Activated gamma-delta T cell (primary cell): Measurements from ENCODE around the gene TMEM63C.
"Not testable (repeated sequence)": the region's sequence is repeated elsewhere in the genome, so short reads cannot be mapped to it uniquely, and the experiment has no call there.

Source experiments
- DNase-seq: peaks from one replicate; lab custom pipeline; 2025; lab: John Stamatoyannopoulos, UW

The TMEM63C gene

GRCh38 chr14:77278461-77279230 is 97.0 kb downstream of the TMEM63C start:
- no peak for DNase-seq

DNA sequence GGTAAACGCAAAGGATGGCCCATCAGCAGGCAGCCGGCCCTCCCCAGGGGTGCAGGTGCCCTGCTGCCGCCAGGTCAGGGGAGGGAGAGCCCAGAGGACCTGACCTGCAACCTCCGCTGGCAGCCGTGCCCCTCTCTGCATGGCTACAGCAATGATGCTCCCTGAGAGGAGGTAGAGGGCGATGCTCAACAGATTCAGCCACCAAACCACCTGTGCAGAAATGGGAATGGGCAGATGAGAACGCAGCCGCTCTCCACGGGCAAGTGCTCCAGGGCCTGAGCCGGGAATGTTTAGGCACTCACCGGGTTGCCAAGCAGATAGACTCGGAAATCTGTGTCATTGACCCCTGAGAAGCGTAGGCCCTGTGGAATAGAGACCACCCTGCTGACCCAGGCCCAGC is 98.1 kb downstream of the TMEM63C start:
- no peak for DNase-seq

DNA sequence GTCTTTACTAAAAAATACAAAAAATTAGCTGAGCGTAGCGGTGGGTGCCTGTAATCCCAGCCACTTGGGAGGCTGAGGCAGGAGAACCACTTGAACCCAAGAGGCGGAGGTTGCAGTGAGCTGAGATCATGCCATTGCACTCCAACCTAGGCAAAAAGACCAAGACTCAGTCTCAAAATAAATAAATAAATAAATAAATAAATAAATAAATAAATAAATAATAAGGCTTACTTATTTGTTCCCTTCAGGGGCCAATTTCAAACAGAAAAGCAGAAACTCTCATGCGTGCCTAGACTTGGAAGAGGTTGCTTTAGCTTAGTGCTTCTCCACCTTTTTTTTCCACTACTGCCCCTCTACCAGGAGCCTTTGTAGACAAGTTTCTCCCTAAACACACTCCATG is 99.3 kb downstream of the TMEM63C start:
- DNase-seq: not testable (repeated sequence)

DNA sequence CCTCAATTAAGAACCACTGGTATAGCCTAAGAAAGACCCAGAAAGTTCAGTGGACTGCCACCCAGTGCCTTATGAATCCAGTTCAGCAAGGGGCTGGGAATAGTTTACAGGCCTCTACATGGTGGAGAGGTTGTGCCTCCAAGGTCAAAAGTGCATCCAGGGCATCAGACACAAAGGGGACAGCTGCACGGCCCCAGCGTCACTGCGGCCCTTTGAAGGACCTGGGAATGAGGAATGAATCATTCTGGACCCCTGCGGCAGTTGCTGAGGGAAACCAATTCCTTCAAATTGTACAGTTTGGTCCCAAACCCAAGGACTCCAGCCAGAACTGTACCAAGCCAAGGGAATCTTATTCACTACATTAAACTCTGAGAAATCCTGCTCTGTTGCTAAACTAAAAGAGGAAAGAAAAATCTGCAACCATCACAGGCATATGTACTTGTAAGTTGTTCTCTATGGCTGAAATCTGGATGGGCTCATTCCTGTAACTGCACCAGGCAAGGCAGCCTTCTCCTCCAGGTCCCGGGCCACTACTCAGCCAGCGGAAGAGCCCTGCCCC is 100.3 kb downstream of the TMEM63C start:
- DNase-seq: no peak

GRCh38 chr14:77284066-77284465 is 102.5 kb downstream of the TMEM63C start:
- DNase-seq: no peak

GRCh38 chr14:77284466-77284865 is 102.9 kb downstream of the TMEM63C start:
- DNase-seq: no peak

GRCh38 chr14:77286576-77286975 is 105.0 kb downstream of the TMEM63C start:
- no peak for DNase-seq

DNA sequence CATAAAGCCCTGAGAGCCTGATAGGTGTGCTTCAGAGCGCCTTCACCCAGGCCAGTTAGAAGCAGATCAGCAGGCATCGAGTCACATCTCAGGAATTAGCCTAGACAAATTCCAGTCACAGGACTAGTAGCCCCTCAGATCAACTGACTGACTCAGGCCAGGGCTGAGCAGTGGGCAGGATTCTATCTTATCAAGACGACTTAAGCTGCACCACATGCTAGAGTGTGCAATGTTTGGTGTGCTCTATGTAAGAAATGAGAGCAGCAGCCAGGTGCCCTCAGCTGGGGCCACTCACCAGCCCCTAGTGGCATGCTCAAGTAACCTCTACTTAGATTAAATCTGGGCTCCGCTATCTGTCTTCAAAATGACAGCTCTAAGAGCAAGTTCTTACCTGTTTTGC is 109.1 kb downstream of the TMEM63C start:
- no peak for DNase-seq

DNA sequence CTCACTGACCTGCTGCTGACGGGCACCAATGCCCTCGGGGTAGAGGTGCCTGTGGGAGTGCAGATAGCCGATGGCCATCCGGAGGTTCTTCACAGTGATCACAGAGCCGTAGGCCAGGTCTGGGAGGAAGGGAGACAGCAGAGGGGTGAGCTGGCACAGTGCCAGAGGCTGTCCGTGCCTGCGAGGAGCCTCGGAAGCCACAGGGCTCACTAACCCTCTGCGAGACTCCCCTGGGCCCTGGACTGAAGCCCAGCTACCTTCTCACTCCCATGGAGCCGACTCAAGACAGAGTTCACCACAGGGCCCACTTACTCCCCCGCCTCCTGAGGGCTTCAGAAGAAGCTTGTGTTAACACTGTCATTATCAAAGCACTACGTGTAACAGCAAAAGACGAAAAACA is 114.6 kb downstream of the TMEM63C start:
- DNase-seq: no peak

- DNase-seq: no peak
These were observed 115.3 kb downstream of the TMEM63C start for GRCh38 chr14:77296906-77297305.

DNA sequence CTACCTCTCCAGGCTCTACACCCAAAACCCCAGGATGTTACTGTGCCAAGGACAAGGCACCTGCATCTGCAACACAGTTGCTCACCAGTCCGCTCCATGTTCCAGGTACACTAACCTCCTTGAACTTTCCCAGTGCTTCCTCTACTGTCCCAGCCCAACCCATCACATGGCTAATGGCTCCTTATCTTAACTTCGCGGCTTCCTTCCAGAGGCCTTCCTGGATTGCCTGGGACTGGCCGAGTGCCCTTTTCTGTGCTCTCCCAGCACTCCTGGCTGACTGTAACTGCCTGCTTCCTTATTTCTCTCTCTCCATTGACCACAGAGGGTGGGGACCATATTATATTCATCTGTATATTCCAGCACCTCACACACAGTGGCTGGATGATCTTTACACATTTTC is 118.2 kb downstream of the TMEM63C start:
- DNase-seq: no peak

DNA sequence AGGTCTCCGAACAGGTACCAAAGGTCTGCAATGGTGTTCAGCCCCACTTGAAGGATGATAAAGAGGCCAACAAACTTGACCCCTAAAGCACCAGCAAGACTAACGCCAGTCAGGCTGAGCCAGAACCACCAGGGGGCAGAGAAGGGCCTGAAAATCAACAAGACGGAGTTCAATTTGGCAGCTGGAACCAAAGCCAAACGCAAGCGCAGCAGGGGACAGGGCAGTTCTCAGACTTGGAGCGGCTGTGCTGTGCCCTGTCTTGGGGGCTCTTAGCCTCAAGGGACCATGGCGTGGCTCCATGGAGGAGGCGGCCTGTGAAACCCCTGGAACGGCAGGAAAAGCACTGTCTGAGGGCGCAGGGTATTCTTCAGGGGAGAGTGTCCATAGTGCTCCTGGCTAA is 119.5 kb downstream of the TMEM63C start:
- no peak for DNase-seq

DNA sequence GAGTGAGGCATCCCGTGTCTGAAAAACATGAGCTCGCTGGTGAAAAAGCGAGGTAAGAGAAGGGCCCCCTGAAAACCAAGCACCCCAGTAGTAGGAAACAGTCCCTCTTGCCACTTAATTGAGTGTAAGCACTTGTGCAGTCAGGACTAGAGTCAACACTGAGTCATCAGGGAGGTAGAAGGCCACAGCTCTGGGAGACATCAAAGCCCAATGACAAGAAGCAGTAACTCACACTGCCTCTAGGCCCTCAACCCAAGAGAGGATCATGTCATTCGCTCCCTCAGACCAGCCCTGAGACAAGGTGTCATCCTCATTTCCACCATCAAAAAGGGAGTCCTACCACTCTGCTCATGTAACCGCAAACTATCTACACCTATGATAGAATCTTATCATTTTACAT is 121.3 kb downstream of the TMEM63C start:
- no peak for DNase-seq

DNA sequence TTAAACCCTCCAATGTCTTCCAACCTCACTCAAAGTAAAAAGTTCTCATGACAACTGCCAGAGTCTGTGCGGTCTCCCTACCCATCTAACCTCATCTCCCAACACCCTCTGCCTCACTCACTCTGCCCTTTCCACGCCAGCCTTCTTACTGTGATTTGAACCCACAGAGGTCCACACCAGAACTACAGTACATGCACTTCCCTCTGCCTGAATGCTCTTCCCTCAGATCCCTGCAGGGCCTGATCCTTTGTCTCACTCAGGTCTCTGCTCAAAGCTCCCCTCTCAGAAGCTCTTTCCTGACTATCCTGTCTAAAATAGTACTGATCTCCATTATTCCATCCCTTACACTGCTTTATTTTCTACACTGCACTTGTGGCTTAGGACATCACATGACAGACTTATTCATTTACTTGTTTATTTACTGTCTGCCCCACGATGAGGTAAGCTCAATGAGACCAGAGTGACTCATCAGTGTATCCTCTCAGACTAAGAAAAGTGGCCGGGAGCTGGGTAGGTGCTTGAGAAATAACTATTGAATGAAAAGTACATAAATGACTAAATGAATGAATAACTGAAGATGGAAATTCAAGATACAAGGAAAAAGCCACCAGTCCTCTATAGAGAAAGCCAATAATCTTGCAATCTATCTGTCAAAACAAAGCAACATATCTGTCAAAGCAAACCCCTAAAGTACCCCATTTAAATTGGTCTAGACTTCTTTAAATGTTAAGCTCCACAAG is 122.0 kb downstream of the TMEM63C start:
- no peak for DNase-seq

DNA sequence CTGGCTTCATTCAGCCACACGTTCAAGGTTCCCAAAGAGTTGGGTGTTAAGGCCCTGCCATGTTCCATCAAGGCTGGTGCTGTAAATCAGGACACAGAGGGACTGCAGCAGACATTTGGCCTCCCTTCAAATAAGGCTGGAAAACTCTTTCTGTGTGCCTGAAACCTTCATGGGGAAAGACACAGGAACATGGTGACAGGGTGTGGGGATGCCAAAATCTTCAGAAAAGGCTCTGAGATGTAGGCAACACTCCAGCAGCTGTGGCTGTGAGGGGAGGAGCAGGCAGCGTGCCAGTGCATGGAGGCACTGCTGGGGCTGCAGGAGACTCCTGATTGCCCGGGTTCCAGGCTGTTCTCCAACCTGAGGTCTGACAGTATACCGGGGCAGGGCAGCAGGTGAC is 124.1 kb downstream of the TMEM63C start:
- DNase-seq: no peak

GRCh38 chr14:77306416-77306815 is 124.8 kb downstream of the TMEM63C start:
- no peak for DNase-seq

DNA sequence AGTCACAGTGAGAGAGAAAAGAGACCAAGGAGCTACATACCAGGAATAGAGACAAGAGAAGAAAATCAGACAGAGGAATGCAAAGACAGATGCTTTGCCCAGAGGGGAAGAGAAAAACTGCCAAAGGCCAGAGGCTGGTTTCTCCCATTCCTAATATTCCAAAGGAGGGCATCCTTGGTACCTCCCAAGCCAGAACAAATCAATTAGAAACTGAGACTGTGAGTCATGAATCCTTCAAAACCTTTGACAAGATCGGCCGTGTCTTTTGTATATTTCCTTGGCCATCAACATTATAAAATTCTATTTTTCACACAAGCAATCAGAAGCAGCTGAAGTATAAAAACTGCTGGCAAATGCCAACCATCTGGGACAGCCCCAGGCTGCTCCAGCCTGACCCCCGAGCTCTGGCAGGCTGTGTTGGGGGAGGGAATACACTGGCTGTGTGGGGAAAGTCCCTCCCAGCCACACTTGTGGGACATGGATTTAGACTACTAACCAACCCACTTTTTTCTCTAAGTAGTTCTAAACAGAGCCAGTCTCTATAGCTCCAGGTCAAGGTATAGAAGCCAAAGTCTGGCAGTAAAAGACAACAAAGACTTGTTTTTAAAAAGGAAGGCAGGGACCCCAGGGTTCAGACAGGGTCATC is 125.4 kb downstream of the TMEM63C start:
- DNase-seq: no peak
